A549 treated with DMSO at 1 μM for 4 hours (cell line): ENCODE data around the gene ZC3H8. TPM values are rescaled to one million over a fixed set of nuclear protein-coding genes. Genes with fewer than 3 reads are reported as not detected.

Source experiments
- total RNA-seq: library from RNA; stranded (reverse); fragments of 200-300 nt; extraction: Qiagen RNA extraction; gene quantifications from 5 replicates; pipeline ENCODE4 v1.2.3, GENCODE V29; 2022; ENCODE audit warnings: low read depth

ZC3H8 gene
- 15.1 to 18.5 TPM (median 15.9 TPM) in 5 replicates for total RNA-seq

DNA sequence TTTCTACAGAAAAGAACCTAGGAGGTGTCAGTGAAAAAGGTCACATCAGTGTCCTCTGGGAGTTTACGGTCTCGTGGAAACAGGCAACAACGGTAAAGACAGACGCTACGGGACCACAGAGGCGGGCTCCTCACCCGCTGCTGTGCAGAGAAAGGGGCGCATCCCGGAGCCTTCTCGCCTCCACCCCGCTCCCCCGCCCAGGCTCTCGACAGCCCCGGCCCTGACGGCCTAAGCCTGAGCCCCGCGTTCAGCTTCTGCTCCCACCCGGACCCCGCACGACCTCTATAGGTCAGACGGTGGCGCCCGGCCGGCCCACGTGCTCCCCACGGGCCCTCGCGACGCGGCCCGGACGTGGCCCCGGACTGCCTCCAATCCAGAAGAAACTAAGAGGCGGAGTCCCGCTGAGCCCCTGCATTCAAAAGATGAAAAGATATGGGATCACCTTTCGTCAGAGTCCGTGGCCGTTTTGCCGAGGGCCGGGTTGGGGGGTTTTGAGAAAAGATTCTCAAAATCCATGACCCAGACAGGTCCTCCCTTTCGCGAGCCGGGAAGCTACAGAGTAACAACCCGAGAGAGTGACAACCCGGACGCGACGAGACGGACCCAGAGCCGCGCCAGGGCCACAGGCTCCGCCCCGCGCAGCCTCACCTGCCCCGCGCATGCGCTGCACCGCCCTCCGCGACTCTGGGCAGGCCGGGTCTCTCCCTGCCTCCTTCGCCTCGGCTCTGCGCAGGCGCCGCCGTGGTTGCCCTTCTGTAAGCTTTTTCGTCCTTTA, at the start of gene ZC3H8:
Gene ZC3H8, minus strand, starts transcription at position 577 of the 775 bp plus-strand sequence. Its CDS starts 61 bp downstream, at position 516.

DNA sequence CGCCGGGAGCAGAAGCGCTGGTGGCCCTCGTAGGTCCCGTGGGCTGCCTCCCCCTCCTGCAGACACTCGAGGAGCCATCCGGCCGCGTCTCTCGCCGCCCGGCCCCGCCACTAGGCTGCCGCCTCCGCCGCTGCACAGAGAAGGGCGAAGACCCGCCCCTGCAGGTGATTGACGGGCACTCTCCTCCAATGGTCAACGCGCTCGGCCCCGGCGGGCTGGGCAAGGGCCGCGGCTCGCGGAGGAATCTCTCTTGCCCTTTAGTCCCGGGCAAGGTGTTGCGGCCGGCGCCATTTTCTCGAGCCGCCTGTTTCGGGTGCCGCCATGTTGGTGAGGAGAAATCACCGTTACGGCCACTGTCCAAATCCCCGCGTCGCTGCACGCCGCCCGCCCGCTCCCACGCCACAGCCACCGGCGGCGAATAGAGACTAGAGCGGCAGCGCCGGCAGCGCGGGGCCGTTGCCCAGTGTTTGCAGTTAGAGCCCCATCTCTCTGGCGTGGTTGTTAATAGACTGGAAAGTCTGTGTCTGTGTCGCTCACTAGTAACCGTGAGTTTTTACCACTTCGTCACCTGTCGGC, 20.6 kb upstream of the ZC3H8 start, which contains the start of gene ZC3H6:
Gene ZC3H6, plus strand, starts transcription at position 287 of the 576 bp plus-strand sequence. CDS start 398 bp downstream, outside the sequence.

Other genes starting within 250 kb of the ZC3H8 start
- gene TMEM87B, start 199.8 kb downstream of the ZC3H8 start, total RNA-seq, result 16.3 to 22.9 TPM (median 18.8 TPM) in 5 replicates
- 0.42 to 0.86 TPM (median 0.55 TPM) in 5 replicates for gene FBLN7, start 116.7 kb downstream of the ZC3H8 start, total RNA-seq
- 0.34 to 0.53 TPM (median 0.52 TPM) in 5 replicates for gene ZC3H6, start 20.6 kb upstream of the ZC3H8 start, total RNA-seq
- 3.4 to 4.9 TPM (median 4.1 TPM) in 5 replicates for gene RGPD8, start 178.6 kb upstream of the ZC3H8 start, total RNA-seq
- 39.3 to 49.6 TPM (median 42.6 TPM) in 5 replicates for gene TTL, start 227.1 kb upstream of the ZC3H8 start, total RNA-seq